ENCODE data around the gene ENPP7.

GRCh38 chr17:79683365-79683764 lies 47.4 kb upstream of the ENPP7 start:
- no peak for TF ChIP-seq CTCF (IDR thresholded peaks at IDR 0.05; ENCODE audit: extremely low read depth in 1 of 2, insufficient read depth in 1 of 2, low read depth in 1 of 2, low read length in 2 of 2)
- TF ChIP-seq EZH2 (IDR thresholded peaks at IDR 0.05; ENCODE audit: borderline replicate concordance, low read depth, low read length, severe bottlenecking): no peak

Measured in endothelial cell of umbilical vein (primary cell).